GM12878 (cell line): Measurements from ENCODE around the gene TSHR. TPM values are rescaled to one million over a fixed set of nuclear protein-coding genes. Genes with fewer than 3 reads are reported as not detected.

Experiments used
- ATF2 ChIP-seq: IDR thresholded peaks from 2 replicates; pipeline ENCODE4 v1.6.1; 2012; ENCODE audit warnings: low read length, inconsistent platforms
- CBX5 ChIP-seq: sonication (generic); IDR thresholded peaks from 2 replicates; pipeline ENCODE4 v1.6.1; 2016; ENCODE audit warnings: low read depth, moderate library complexity, mild to moderate bottlenecking, inconsistent platforms
- CHD2 ChIP-seq: IDR thresholded peaks from 2 replicates; pipeline ENCODE4 v1.6.1; 2011; ENCODE audit warnings: low read depth, low read length, improper control_type of control experiment, borderline replicate concordance
- MAX ChIP-seq: IDR thresholded peaks from 2 replicates; pipeline ENCODE4 v1.6.1; 2012; ENCODE audit warnings: low read depth, low read length, improper control_type of control experiment
- NR2F1 ChIP-seq: fragments of 450-650 bp; conservative IDR thresholded peaks from 2 replicates; pipeline ENCODE4 v1.6.1; 2017; ENCODE audit warnings: mild to moderate bottlenecking
- PRDM15 ChIP-seq: fragments of 450-650 bp; formaldehyde crosslinking; IDR thresholded peaks from 2 replicates; pipeline ENCODE4 v1.4.0; 2020; ENCODE audit warnings: mild to moderate bottlenecking, moderate library complexity
- SKIL ChIP-seq: fragments of 450-650 bp; IDR thresholded peaks from 2 replicates; pipeline ENCODE4 v1.6.1; 2017; ENCODE audit warnings: mild to moderate bottlenecking, low read depth, inconsistent platforms; ENCODE audit not compliant: poor library complexity, severe bottlenecking
- STAT3 ChIP-seq: IDR thresholded peaks from 2 replicates; pipeline ENCODE4 v1.6.1; 2011; ENCODE audit warnings: low read depth, low read length, improper control_type of control experiment
- USF2 ChIP-seq: IDR thresholded peaks from 2 replicates; pipeline ENCODE4 v1.6.1; 2011; ENCODE audit warnings: low read depth, low read length, improper control_type of control experiment, borderline replicate concordance
- ZBED1 ChIP-seq: IDR thresholded peaks from 2 replicates; pipeline ENCODE4 v1.6.1; 2016; ENCODE audit warnings: borderline replicate concordance
- ZNF217 ChIP-seq: fragments of 450-650 bp; IDR thresholded peaks from 2 replicates; pipeline ENCODE4 v1.6.1; 2017; ENCODE audit warnings: antibody characterized with exemption, mild to moderate bottlenecking
- polyA plus RNA-seq, 11 experiments: library from polyadenylated mRNA; depleted of rRNA in 4 of 11; unstranded in 6 of 11; stranded (reverse) in 5 of 11; fragments of >200 nt; fragmentation: Nextera tagmentation in 4 of 11; fragmentation: Illumina TruSeq in 1 of 11; extraction: Ambion mirVana in 4 of 11; extraction: Trizol in 1 of 11; gene quantifications; 1 replicate in 1 of 11; 2 replicates in 10 of 11; pipeline versions ENCODE4 v1.2.1 to v1.2.3, GENCODE V29; 2011 to 2016; ENCODE audit warnings: inconsistent platforms in 2 of 11, missing spikeins in 2 of 11, low read depth in 1 of 11
- total RNA-seq, 4 experiments: library from RNA; depleted of rRNA in 3 of 4; stranded (reverse); fragments of >200 nt in 3 of 4; fragmentation: Illumina TruSeq in 1 of 4; extraction: Trizol in 1 of 4; gene quantifications; 2 replicates each; pipeline versions ENCODE4 v1.2.1 to v1.2.3, GENCODE V29; 2013 to 2021

The TSHR gene
- total and polyA plus RNA-seq, 10 of the 15 experiments (the other 5 are each of a cell fraction or from before 2014, with no cell fraction given): 0.06 to 0.31 TPM; not detected in 8

- TF ChIP-seq PRDM15 (CRISPR knock-in tag) (no peak), ZBED1 (no peak), ATF2 (no peak), STAT3 (no peak), CHD2 (no peak), USF2 (no peak), SKIL (no peak), ZNF217 (no peak), CBX5 (no peak), MAX (no peak), NR2F1 (no peak)
These were observed 2.8 kb downstream of the TSHR start (continued) for GRCh38 chr14:80958226-80958625.
